Heart left ventricle (tissue), 16 donors: ENCODE data around the gene MUSK. TPM values are rescaled to one million over a fixed set of nuclear protein-coding genes. Genes with fewer than 3 reads are reported as not detected.

Source experiments
- ATAC-seq, 4 donors: fragments of 200-7000 bp; cut with Tn5 transposase; one replicate each; pipeline ENCODE4 v1.9.1; 2020 to 2022; ENCODE audit warnings: moderate library complexity in 4 of 4, mild to moderate bottlenecking in 3 of 4, moderate number of reproducible peaks in 1 of 4
- DNase-seq, 5 donors: peaks; one replicate each; pipeline ENCODE4 v3.0.0-alpha.2; 2020
- H3K27ac ChIP-seq, 12 donors: fragments of 200-600 bp; sonication (generic) in 4 of 12; one replicate each; pipeline versions ENCODE4 v1.5.0 to v1.8.0; 2016 to 2022; ENCODE audit warnings: mild to moderate bottlenecking in 2 of 12
- H3K27me3 ChIP-seq, 9 donors: fragments of 200-600 bp; sonication (generic) in 2 of 9; one replicate each; pipeline versions ENCODE4 v1.5.1 to v1.8.0; 2016 to 2022; ENCODE audit warnings: mild to moderate bottlenecking in 3 of 9
- H3K36me3 ChIP-seq, 9 donors: fragments of 200-600 bp; sonication (generic) in 2 of 9; one replicate each; pipeline versions ENCODE4 v1.5.0 to v1.8.0; 2018 to 2022; ENCODE audit warnings: mild to moderate bottlenecking in 2 of 9
- H3K4me1 ChIP-seq, 12 donors: fragments of 200-600 bp; sonication (generic) in 4 of 12; one replicate each; pipeline versions ENCODE4 v1.5.0 to v1.8.0; 2016 to 2022; ENCODE audit warnings: mild to moderate bottlenecking in 3 of 12
- H3K4me3 ChIP-seq, 12 donors: fragments of 200-600 bp; sonication (generic) in 4 of 12; one replicate each; pipeline versions ENCODE4 v1.5.0 to v1.8.0; 2017 to 2022; ENCODE audit warnings: mild to moderate bottlenecking in 9 of 12, moderate library complexity in 4 of 12
- H3K9me3 ChIP-seq, 12 donors: fragments of 200-600 bp; sonication (generic) in 4 of 12; one replicate each; pipeline versions ENCODE4 v1.5.0 to v1.8.0; 2016 to 2022; ENCODE audit warnings: mild to moderate bottlenecking in 1 of 12
- POLR2A ChIP-seq, 2 donors: fragments of 450-650 bp; IDR thresholded peaks; one replicate each; pipeline ENCODE4 v1.6.1; 2017; ENCODE audit warnings: antibody characterized with exemption in 2 of 2, mild to moderate bottlenecking in 2 of 2, moderate library complexity in 2 of 2
- WGBS, 4 donors: extraction: QIAGEN DNeasy Blood & Tissue Kit in 2 of 4; methylation state at CpG; one replicate each; pipeline versions ENCODE4 v1.1.5 to v1.1.7; 2013 to 2018; 5-methylcytosine and 5-hydroxymethylcytosine counted together
- intact Hi-C, 10 donors: fragments of 100-400 bp; cut with DNase I; formaldehyde crosslinking; loops; one replicate each; pipeline versions ENCODE4 v1.11.1 to v1.14.2; 2022
- polyA plus RNA-seq, 2 donors: library from polyadenylated mRNA; stranded (reverse); fragments of 200-250 nt; gene quantifications; one replicate each; pipeline ENCODE4 v1.2.3, GENCODE V29; 2013
- total RNA-seq, 9 donors: library from RNA; depleted of rRNA in 2 of 9; stranded (reverse); fragments of >200 nt in 2 of 9; fragmentation: NEBNext Ultra II Directional in 3 of 9; extraction: Animal tissue kit (Norgen Biotek cat#: 25700) in 3 of 9; gene quantifications; one replicate each; pipeline versions ENCODE4 v1.1.0 to v1.2.4, GENCODE V29; 2016 to 2023
- TF ChIP-seq, protein P1 (sequence below), 12 donors: fragments of 200-600 bp; sonication (generic) in 4 of 12; IDR thresholded peaks; one replicate each; pipeline versions ENCODE4 v1.5.0 to v1.8.0; 2018 to 2022; ENCODE audit warnings: antibody characterized with exemption in 12 of 12, mild to moderate bottlenecking in 5 of 12
- donor health status: ischemic (EF 13 %, LVEDD 7.1; RV severe dilation, severe dysfunction).
- donor health status: healthy with polysubstance abuse.
- donor health status: DM: no; HTN: yes; CAD: no.
- donor health status: DM: no; HTN: no; CAD: no.
- donor health status: ischemic (EF 25% LVEDD 6.9; RV normal size, moderate dysfunction).
- donor health status: ischemic (EF 25% LVEDD 5.7; RV mildly dilated, moderate dysfunction).
- donor health status: healthy.
- donor health status: DM: yes; HTN: yes; CAD: no.
- donor health status: ischemic (EF 35%, LVEDD 5.7; RV mildly dilated, moderate dysfunction).
- donor health status: nonischemic (EF 11% LVEDD 7.7; RV severe dilation, severe dysfunction).
- donor health status: DM: yes; HTN: yes; CAD: no.
- donor health status: PGD.
- donor health status: ischemic (EF 29% LVEDD 5.4; RV normal size, mild dysfunction).
- donor health status: nonischemic (EF 23%, LVEDD 6.1; RV moderate dilation, normal function).

MUSK gene
- total and polyA plus RNA-seq, 11 donors, result 0.23 to 6.0 (median 0.77) TPM

DNA sequence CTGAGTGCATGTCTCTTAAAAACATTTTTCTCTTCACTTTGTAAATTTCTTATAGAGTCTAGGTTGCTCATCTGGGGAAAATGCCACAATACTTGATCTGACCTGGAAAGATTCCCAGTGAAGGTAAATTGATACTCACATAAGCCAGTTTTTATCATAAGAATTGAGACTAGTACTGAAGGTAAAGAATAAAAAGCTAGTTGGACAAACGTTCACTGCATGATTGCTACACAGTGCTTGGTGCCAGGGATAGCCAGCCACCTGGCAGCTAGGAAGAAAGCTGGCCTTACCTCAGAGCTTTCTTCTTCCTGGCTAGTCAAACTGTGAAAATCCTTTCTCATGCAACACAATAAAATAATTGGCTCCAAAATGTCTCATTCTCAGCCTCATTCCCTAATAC is 77.1 kb downstream of the MUSK start:
- Histone ChIP-seq H3K27ac (peak overlapping the region in 2 of 12 donors; percentile 21 to 22), H3K9me3 (no peaks in the 10 kb centered on the region), H3K4me3 (no peak overlapping the region), H3K27me3 (no peaks in the 10 kb centered on the region), H3K36me3 (no peaks in the 10 kb centered on the region), H3K4me1 (peaks cover 0 to 33% (median 7%) of the 10 kb centered on the region in 12 donors)
- DNase-seq (no peak), ATAC-seq (peak in 1 of 4 donors; percentile 29)
- intact Hi-C loops, result loop anchor here in 1 of 10 donors (2.0 kb wide), 1 partner anchor 55 kb away; no protein-coding TSS in a partner anchor
- 11 to 37% (median 30%) methylated on average over 1 of the region's 1 CpG for WGBS, 4 donors
- TF ChIP-seq POLR2A (IDR thresholded peaks at IDR 0.05), result no peak
- TF ChIP-seq, protein P1, sequence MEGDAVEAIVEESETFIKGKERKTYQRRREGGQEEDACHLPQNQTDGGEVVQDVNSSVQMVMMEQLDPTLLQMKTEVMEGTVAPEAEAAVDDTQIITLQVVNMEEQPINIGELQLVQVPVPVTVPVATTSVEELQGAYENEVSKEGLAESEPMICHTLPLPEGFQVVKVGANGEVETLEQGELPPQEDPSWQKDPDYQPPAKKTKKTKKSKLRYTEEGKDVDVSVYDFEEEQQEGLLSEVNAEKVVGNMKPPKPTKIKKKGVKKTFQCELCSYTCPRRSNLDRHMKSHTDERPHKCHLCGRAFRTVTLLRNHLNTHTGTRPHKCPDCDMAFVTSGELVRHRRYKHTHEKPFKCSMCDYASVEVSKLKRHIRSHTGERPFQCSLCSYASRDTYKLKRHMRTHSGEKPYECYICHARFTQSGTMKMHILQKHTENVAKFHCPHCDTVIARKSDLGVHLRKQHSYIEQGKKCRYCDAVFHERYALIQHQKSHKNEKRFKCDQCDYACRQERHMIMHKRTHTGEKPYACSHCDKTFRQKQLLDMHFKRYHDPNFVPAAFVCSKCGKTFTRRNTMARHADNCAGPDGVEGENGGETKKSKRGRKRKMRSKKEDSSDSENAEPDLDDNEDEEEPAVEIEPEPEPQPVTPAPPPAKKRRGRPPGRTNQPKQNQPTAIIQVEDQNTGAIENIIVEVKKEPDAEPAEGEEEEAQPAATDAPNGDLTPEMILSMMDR (IDR thresholded peaks at IDR 0.05), result no peak

DNA sequence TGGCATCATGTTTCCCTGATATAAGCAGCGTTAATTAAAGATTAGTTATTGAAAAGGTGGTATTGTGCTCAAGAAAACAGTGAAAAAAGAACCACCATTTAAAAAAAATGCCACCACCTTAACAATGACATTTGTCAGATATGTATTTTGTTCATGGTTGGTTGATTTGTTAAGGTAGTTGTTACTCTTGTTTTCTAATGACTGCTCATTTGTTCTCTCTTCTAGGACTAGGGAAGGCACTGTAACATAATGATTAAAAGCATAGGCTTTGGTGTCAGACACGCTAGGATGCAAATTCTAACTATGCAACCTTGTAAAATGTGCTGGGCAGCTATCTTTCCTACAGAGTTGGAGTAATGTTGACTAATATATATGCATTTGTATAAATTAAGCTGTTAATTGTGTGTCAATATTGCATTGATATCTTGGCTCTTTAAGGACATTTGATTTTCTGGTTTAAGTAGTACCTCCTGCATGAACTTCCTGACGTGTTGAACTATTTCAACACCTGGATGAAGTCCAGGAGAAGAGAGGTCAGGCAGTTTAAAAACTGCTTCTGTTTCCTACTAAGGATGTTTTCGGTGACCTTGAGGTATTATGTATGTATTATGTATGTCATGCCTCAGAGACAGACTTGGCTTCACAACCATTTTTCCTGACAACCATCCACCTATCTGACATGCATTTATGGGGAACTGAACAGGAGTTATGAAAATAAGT is 77.8 kb downstream of the MUSK start:
- ATAC-seq (no peak), DNase-seq (no peak)
- Histone ChIP-seq H3K27ac (peak overlapping the region in 1 of 12 donors; percentile 21), H3K9me3 (no peaks in the 10 kb centered on the region), H3K4me3 (no peak overlapping the region), H3K4me1 (peaks cover 0 to 33% (median 7%) of the 10 kb centered on the region in 12 donors), H3K36me3 (no peaks in the 10 kb centered on the region), H3K27me3 (no peaks in the 10 kb centered on the region)
- intact Hi-C loops, result loop anchor here in 1 of 10 donors (2.0 kb wide), 1 partner anchor 56 kb away; no protein-coding TSS in a partner anchor
- WGBS, 4 donors, result 65 to 69% (median 68%) methylated on average over 4 of the region's 4 CpGs
- TF ChIP-seq, protein P1 (IDR thresholded peaks at IDR 0.05), result no peak
- no peak for TF ChIP-seq POLR2A (IDR thresholded peaks at IDR 0.05)

DNA sequence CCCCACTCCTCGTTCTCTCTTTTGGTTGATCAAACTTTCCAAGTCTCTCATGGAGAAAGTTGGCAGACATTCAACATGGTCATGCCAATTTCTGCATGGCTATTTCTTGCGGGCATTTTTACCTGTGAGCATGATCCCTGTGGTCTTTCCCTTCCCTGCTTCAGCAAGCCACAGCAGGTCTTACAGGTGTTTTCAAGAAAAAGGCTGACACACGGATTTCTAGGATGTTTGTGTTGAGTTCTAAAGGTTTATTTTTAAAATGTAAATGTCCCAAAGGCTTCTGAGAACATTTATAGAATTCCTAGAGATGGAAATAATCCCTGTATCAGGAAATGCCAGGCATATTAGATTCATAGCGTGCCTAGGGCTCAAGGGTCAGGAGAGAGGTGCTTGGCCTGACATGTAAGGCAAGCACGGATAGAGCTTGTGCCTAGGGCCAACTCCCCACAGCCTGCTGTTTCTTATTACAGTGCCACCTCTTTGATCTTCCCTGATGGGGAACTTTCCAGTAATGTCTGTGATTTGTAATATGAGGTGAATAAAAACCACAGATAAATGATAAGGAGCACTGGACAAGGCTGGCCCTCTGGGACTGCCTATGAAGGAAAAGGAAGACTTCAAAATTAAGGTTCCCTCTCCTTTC is 79.8 kb downstream of the MUSK start:
- DNase-seq (no peak), ATAC-seq (no peak)
- peaks cover 0 to 27% (median 7%) of the 10 kb centered on the region in 12 donors for H3K4me1 ChIP-seq
- H3K27ac ChIP-seq, result no peak overlapping the region
- whole genome bisulfite sequencing, 4 donors, result 64 to 72% (median 67%) methylated on average over 5 of the region's 5 CpGs
- H3K36me3 ChIP-seq, result no peaks in the 10 kb centered on the region
- no peaks in the 10 kb centered on the region for H3K27me3 ChIP-seq
- TF ChIP-seq, protein P1 (IDR thresholded peaks at IDR 0.05), result no peak
- no peak for TF ChIP-seq POLR2A (IDR thresholded peaks at IDR 0.05)
- H3K4me3 ChIP-seq, result no peak overlapping the region
- intact Hi-C loops, result no loop called here
- no peaks in the 10 kb centered on the region for H3K9me3 ChIP-seq

DNA sequence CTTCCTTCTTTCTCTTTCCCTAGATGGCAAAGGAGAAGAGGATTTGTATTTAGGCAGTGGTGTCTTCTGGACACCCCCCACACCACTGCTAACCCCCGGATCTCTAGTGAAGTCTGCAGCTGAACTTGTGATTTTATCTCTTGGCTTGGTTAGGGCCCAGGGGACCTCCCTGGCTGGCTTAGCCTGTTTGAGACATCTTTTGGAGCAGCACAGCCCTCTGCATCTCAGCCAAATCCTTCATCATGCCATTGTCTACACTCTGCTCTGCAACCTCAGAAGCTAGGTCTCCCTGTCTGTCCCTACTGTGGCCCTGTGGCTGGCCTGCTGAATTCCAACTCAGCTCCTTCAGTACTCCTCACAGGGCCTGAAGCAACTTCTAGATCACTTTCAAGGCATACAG is 81.7 kb downstream of the MUSK start:
- no peak overlapping the region for H3K27ac ChIP-seq
- DNase-seq (peak in 4 of 5 donors; percentile 30 to 57 (median 46)), ATAC-seq (peak in 3 of 4 donors; percentile 36 to 77 (median 71))
- WGBS, 4 donors, result 32 to 69% (median 41%) methylated on average over 1 of the region's 1 CpG
- peaks cover 0 to 21% (median 4%) of the 10 kb centered on the region in 12 donors for H3K4me1 ChIP-seq
- no peaks in the 10 kb centered on the region for H3K9me3 ChIP-seq
- TF ChIP-seq, protein P1 (IDR thresholded peaks at IDR 0.05), result no peak
- intact Hi-C loops, result no loop called here
- H3K36me3 ChIP-seq, result no peaks in the 10 kb centered on the region
- no peak overlapping the region for H3K4me3 ChIP-seq
- no peaks in the 10 kb centered on the region for H3K27me3 ChIP-seq
